Measurements from ENCODE around the gene RAPGEF1. TPM values are rescaled to one million over a fixed set of nuclear protein-coding genes. Genes with fewer than 3 reads are reported as not detected.

RAPGEF1 gene
- total and polyA plus RNA-seq, 2 of the 13 experiments (the other 11 are each of a cell fraction or from before 2014, with no cell fraction given): 21.2 to 38.9 TPM

GRCh38 chr9:131773911-131774379, 34.1 kb upstream of the RAPGEF1 start (continued):
- TF ChIP-seq TEAD3 (CRISPR knock-in tag; optimal IDR thresholded peaks at IDR 0.05; ENCODE audit: borderline replicate concordance): peak; percentile 17
- no peak for TF ChIP-seq ZNF776 (CRISPR knock-in tag; IDR thresholded peaks at IDR 0.05)
- no peak for TF ChIP-seq CBX2 (IDR thresholded peaks at IDR 0.05; ENCODE audit: low read depth, low read length)
- no peak for TF ChIP-seq CBX2 (CRISPR knock-in tag; IDR thresholded peaks at IDR 0.05; ENCODE audit: low read depth)
- no peak for TF ChIP-seq ZFP82 (CRISPR knock-in tag; IDR thresholded peaks at IDR 0.05; ENCODE audit: borderline replicate concordance)
- no peak for TF ChIP-seq CC2D1A (CRISPR knock-in tag; IDR thresholded peaks at IDR 0.05)
- TF ChIP-seq ARID2 (CRISPR knock-in tag; IDR thresholded peaks at IDR 0.05; ENCODE audit: borderline replicate concordance): no peak
- no peak for TF ChIP-seq GPN1 (CRISPR knock-in tag; IDR thresholded peaks at IDR 0.05; ENCODE audit: borderline replicate concordance)
- no peak for TF ChIP-seq EEA1 (CRISPR knock-in tag; IDR thresholded peaks at IDR 0.05; ENCODE audit: borderline replicate concordance)
- TF ChIP-seq, protein P1, sequence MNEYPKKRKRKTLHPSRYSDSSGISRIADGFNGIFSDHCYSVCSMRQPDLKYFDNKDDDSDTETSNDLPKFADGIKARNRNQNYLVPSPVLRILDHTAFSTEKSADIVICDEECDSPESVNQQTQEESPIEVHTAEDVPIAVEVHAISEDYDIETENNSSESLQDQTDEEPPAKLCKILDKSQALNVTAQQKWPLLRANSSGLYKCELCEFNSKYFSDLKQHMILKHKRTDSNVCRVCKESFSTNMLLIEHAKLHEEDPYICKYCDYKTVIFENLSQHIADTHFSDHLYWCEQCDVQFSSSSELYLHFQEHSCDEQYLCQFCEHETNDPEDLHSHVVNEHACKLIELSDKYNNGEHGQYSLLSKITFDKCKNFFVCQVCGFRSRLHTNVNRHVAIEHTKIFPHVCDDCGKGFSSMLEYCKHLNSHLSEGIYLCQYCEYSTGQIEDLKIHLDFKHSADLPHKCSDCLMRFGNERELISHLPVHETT (CRISPR knock-in tag; conservative IDR thresholded peaks at IDR 0.05): no peak
- no peak for TF ChIP-seq ZNF567 (CRISPR knock-in tag; IDR thresholded peaks at IDR 0.05; ENCODE audit: borderline replicate concordance)
- TF ChIP-seq ZFP37 (CRISPR knock-in tag; IDR thresholded peaks at IDR 0.05; ENCODE audit: borderline replicate concordance): peak; percentile 58; the same call in 1 of the 2 replicates
- TF ChIP-seq SIN3B (IDR thresholded peaks at IDR 0.05; ENCODE audit: low read length): no peak
- TF ChIP-seq REST (IDR thresholded peaks at IDR 0.05; ENCODE audit: borderline replicate concordance in 1 of 2, low read depth in 1 of 2, low read length in 2 of 2): peak; percentile 82 to 95
- TF ChIP-seq ZFP91 (CRISPR knock-in tag; IDR thresholded peaks at IDR 0.05; ENCODE audit: borderline replicate concordance): no peak
- TF ChIP-seq ZNF468 (CRISPR knock-in tag; IDR thresholded peaks at IDR 0.05): no peak
- peak; percentile 68; the same call in 1 of the 2 replicates for TF ChIP-seq ZNF441 (CRISPR knock-in tag; IDR thresholded peaks at IDR 0.05; ENCODE audit: borderline replicate concordance)
- no peak for TF ChIP-seq ZNF367 (CRISPR knock-in tag; IDR thresholded peaks at IDR 0.05; ENCODE audit: borderline replicate concordance)
- TF ChIP-seq ARNT2 (CRISPR knock-in tag; IDR thresholded peaks at IDR 0.05; ENCODE audit: low read depth): no peak
- TF ChIP-seq PAWR (CRISPR knock-in tag; IDR thresholded peaks at IDR 0.05; ENCODE audit: borderline replicate concordance): no peak
- no peak for TF ChIP-seq HOMEZ (CRISPR knock-in tag; IDR thresholded peaks at IDR 0.05; ENCODE audit: low read depth)
- TF ChIP-seq DDIT3 (CRISPR knock-in tag; IDR thresholded peaks at IDR 0.05): no peak
- TF ChIP-seq CEBPG (CRISPR knock-in tag; IDR thresholded peaks at IDR 0.05): no peak
- TF ChIP-seq NFIC (IDR thresholded peaks at IDR 0.05; ENCODE audit: low read length): no peak
